HepG2 (cell line): Measurements from ENCODE around the gene TUBB4A. TPM values are rescaled to one million over a fixed set of nuclear protein-coding genes. Genes with fewer than 3 reads are reported as not detected.
A peak's percentile ranks its signal among the peaks of the same experiment; 100 is the strongest.

ENCODE experiments used
- AGO2 ChIP-seq: fragments of 200-400 bp; formaldehyde crosslinking; optimal IDR thresholded peaks from 2 replicates; pipeline ENCODE3; 2017; ENCODE audit warnings: mild to moderate bottlenecking, low read depth, low read length, moderate library complexity
- CREM ChIP-seq, 2 experiments: sonication (generic) in 1 of 2; formaldehyde crosslinking in 1 of 2; IDR thresholded peaks; 2 replicates each; pipeline versions ENCODE4 v1.4.0 to v1.6.1; 2016 to 2020; ENCODE audit warnings: antibody characterized with exemption in 1 of 2, mild to moderate bottlenecking in 1 of 2, missing genetic modification reagents in 1 of 2
- FOXA3 ChIP-seq: IDR thresholded peaks from 2 replicates; pipeline ENCODE4 v1.6.1; 2016; ENCODE audit warnings: missing genetic modification reagents, missing compliant biosample characterization
- GABPA ChIP-seq, 2 experiments: IDR thresholded peaks; 2 replicates each; pipeline ENCODE4 v1.6.1; 2011 to 2016; ENCODE audit warnings: low read depth in 2 of 2, low read length in 1 of 2, missing biosample characterization in 1 of 2, missing genetic modification characterization in 1 of 2
- HDAC1 ChIP-seq: sonication (generic); formaldehyde crosslinking; IDR thresholded peaks from 2 replicates; pipeline ENCODE4 v1.5.1; 2020; ENCODE audit warnings: mild to moderate bottlenecking, missing genetic modification reagents
- HNF1B ChIP-seq: sonication (generic); formaldehyde crosslinking; IDR thresholded peaks from 2 replicates; pipeline ENCODE4 v1.5.1; 2020; ENCODE audit warnings: mild to moderate bottlenecking, moderate library complexity, missing genetic modification reagents
- KDM2A ChIP-seq: sonication (generic); formaldehyde crosslinking; IDR thresholded peaks from 2 replicates; pipeline ENCODE4 v1.4.0; 2020; ENCODE audit warnings: low read depth, missing genetic modification reagents, borderline replicate concordance
- MEIS2 ChIP-seq: sonication (generic); formaldehyde crosslinking; IDR thresholded peaks from 2 replicates; pipeline ENCODE4 v1.9.0; 2021; ENCODE audit warnings: mild to moderate bottlenecking, missing genetic modification reagents
- NFKB2 ChIP-seq: sonication (generic); formaldehyde crosslinking; IDR thresholded peaks from 2 replicates; pipeline ENCODE4 v1.4.0; 2020; ENCODE audit warnings: missing genetic modification reagents, borderline replicate concordance
- NRL ChIP-seq: sonication (generic); formaldehyde crosslinking; IDR thresholded peaks from 2 replicates; pipeline ENCODE4 v1.5.0; 2020; ENCODE audit warnings: missing genetic modification reagents, mild to moderate bottlenecking, moderate library complexity, borderline replicate concordance
- PAXIP1 ChIP-seq: sonication (generic); formaldehyde crosslinking; conservative IDR thresholded peaks from 2 replicates; pipeline ENCODE4 v1.4.0; 2020; ENCODE audit warnings: mild to moderate bottlenecking, missing genetic modification reagents, moderate library complexity
- SPEN ChIP-seq: sonication (generic); formaldehyde crosslinking; IDR thresholded peaks from 2 replicates; pipeline ENCODE4 v1.5.1; 2020; ENCODE audit warnings: low read depth, mild to moderate bottlenecking, missing genetic modification reagents
- THAP11 ChIP-seq: IDR thresholded peaks from 2 replicates; pipeline ENCODE4 v1.6.1; 2016; ENCODE audit warnings: missing biosample characterization, missing genetic modification reagents
- XRCC5 ChIP-seq: fragments of 200-400 bp; formaldehyde crosslinking; optimal IDR thresholded peaks from 2 replicates; pipeline ENCODE3; 2017; ENCODE audit warnings: mild to moderate bottlenecking, low read length
- ZFP90 ChIP-seq: sonication (generic); formaldehyde crosslinking; IDR thresholded peaks from 2 replicates; pipeline ENCODE4 v1.8.0; 2022; ENCODE audit warnings: missing genetic modification reagents, mild to moderate bottlenecking, inconsistent platforms, borderline replicate concordance
- ZNF574 ChIP-seq: sonication (generic); formaldehyde crosslinking; IDR thresholded peaks from 2 replicates; pipeline ENCODE4 v1.4.0; 2020; ENCODE audit warnings: missing genetic modification reagents
- polyA plus RNA-seq, 8 experiments: library from polyadenylated mRNA; depleted of rRNA in 3 of 8; stranded (reverse) in 7 of 8; unstranded in 1 of 8; fragments of >200 nt; fragmentation: Illumina TruSeq in 4 of 8; extraction: Trizol in 4 of 8; gene quantifications; 2 replicates each; pipeline versions ENCODE4 v1.2.1 to v1.2.3, GENCODE V29; 2011 to 2016; ENCODE audit warnings: low read depth in 4 of 8, missing spikeins in 1 of 8, mixed read lengths in 1 of 8; ENCODE audit not compliant: insufficient read depth in 1 of 8
- total RNA-seq, 5 experiments: library from RNA; depleted of rRNA; stranded (reverse); fragments of >200 nt; fragmentation: Illumina TruSeq; extraction: Trizol; gene quantifications; 2 replicates each; pipeline ENCODE4 v1.2.3, GENCODE V29; 2016; ENCODE audit warnings: low read depth in 1 of 5

TUBB4A gene
- total and polyA plus RNA-seq, 2 of the 13 experiments (the other 11 are each of a cell fraction or from before 2014, with no cell fraction given): not detected

GRCh38 chr19:6509118-6509971, 7.2 kb upstream of the TUBB4A start (continued):
- no peak for TF ChIP-seq GABPA (IDR thresholded peaks at IDR 0.05; ENCODE audit: low read depth, low read length)
- TF ChIP-seq GABPA (CRISPR knock-in tag; IDR thresholded peaks at IDR 0.05; ENCODE audit: low read depth): peak; percentile 17; the same call in 1 of the 2 replicates
- peak; percentile 88 for TF ChIP-seq FOXA3 (CRISPR knock-in tag)
- peak; percentile 77 for TF ChIP-seq THAP11 (CRISPR knock-in tag)
- TF ChIP-seq XRCC5: no peak
- TF ChIP-seq ZFP90 (CRISPR knock-in tag): no peak
- TF ChIP-seq HDAC1 (CRISPR knock-in tag): peak; percentile 60; the same call in 1 of the 2 replicates
- 0 out of 2 replicates have a peak, but pooled peaks have one; percentile 38 for TF ChIP-seq KDM2A
- 0 out of 2 replicates have a peak, but pooled peaks have one; percentile 25 for TF ChIP-seq SPEN (CRISPR knock-in tag)
- 0 out of 2 replicates have a peak, but pooled peaks have one; percentile 22 for TF ChIP-seq NRL (CRISPR knock-in tag)
- 0 out of 2 replicates have a peak, but pooled peaks have one; percentile 60 for TF ChIP-seq NFKB2 (CRISPR knock-in tag)
- no peak for TF ChIP-seq CREM (IDR thresholded peaks at IDR 0.05)
- no peak for TF ChIP-seq CREM (CRISPR knock-in tag; IDR thresholded peaks at IDR 0.05)
- peak; percentile 49 for TF ChIP-seq PAXIP1 (CRISPR knock-in tag)
- TF ChIP-seq AGO2: no peak
- peak; percentile 68; the same call in 1 of the 2 replicates for TF ChIP-seq HNF1B (CRISPR knock-in tag)
- peak; percentile 74 for TF ChIP-seq ZNF574
- TF ChIP-seq MEIS2 (CRISPR knock-in tag): 0 out of 2 replicates have a peak, but pooled peaks have one; percentile 22
